NCI-H82 (cell line): ENCODE results near the gene MSH5.
"Not testable (repeated sequence)": the region's sequence is repeated elsewhere in the genome, so short reads cannot be mapped to it uniquely, and the experiment has no call there.

Source experiments
- DNase-seq: peaks from one replicate; lab custom pipeline; 2025; lab: John Stamatoyannopoulos, UW

MSH5 gene

DNA sequence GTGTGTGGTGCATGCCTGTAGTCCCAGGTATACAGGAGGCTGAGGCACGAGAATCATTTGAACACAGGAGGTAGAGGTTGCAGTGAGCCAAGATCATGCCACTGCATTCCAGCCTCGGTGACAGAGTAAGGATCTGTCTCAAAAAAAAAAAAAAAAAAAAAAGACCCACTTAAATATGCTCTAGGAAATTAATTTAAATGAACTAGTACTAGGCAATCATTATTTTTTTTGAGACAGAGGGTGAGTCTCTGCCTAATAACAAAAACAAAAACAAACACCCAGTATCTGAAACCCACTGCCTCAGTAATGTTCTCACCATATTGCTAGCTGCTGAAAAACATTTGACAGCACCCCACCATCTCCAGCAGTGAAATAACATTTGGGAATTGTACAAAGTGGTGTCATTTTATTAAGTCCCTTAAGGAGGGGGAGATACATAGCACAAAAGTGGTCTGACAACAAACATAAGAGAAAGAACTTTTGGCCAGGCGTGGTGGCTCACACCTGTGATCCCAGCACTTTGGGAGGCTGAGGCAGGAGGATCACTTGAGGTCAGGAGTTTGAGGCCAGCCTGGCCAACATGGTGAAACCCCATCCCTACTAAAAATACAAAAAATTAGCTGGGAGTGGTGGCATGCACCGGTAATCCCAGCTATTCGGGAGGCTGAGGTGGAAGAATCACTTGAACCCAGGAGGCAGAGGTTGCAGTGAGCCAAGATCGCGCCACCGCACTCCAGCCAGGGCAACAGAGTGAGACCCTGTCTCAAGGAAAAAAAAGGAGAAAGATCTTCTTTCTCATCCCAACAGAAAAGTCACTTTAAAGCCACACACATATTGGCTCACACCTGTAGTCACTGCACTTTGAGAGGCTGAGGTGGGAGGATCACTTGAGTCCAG, 61.5 kb downstream of the MSH5 start:
- DNase-seq: not testable (repeated sequence)

DNA sequence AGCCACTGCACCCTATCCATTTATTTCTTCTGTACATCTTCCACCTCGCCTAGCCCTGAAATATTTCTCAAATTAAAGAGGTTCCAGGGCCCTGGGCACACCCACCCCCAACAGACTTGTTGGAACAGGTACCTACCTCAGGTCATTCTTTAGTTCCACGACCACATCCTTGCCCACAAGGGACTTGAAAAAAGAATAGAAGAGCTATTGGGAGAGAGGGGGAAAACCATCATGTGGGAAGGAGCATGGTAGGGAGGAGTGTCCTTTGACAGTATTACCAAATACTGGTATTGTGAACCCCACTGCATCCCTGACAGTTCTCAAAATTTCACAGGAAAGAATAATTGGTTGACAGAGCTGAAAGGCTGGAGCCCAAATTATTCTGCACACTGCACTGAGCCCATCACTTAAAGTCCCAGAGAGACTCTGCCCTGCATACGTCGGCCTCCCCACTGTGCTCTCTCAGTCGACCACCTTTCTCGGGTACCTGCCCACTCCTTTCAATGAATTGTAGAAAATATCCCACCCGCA, 66.2 kb downstream of the MSH5 start:
- no peak for DNase-seq

DNA sequence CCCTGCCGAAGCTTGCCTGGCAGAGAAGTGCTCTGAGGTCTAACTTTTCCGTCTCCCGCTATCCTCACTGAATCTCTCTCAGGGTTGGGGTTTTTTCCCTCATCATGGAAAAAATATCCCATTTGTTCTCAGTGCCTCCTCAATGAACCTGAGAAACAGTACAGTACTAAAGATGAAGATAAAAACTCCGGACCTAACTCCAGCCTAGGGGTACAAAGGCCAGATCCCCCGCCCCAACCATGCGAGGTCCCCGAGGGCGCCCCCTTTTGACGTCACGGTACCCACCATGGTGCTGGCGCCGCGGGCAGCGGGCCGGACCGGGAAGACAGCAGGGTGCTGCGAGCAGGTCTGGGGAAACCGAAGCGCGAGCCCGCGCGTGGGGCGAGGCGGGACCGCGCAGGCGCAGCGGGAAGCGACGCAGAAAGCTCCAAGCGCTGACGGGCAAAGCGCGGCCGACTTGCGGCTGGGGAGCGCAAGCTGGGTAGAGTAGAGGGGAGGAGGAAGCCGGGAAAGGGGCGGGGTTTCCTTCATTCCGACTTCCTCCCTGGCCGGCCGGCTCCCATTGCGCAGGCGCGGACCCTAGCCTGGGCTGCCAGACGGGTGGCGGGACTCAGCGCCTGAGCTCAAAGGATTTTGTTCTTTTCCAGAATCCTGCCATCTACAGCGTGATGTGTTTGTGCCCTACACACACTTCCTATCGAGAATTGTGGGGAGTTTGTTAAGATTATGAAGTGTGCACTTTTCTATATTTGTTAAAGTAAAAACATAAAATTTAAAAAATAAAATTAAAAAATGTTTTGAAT, 66.9 kb downstream of the MSH5 start, which contains the start of gene LSM2:
Gene LSM2, minus strand, starts transcription at position 497 of the 803 bp plus-strand sequence. Its CDS starts 209 bp downstream, at position 288.
- DNase-seq: peak; percentile 100

DNA sequence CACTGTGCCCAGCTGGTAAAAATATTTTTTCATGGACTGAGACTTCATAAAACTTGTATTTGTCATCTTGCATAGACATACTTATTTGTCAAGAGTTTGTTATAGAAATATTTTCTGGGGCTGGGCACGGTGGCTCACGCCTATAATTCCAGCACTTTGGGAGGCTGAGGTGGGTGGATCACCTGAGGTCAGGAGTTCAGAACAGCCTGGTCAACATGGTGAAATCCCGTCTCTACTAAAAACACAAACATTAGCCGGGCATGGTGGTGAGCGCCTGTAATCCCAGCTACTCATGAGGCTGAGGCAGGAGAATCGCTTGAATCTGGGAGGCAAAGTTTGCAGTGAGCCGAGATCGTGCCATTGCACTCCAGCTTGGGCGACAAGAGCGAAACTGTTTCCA, 68.8 kb downstream of the MSH5 start:
- DNase-seq: peak; percentile 80

- no peak for DNase-seq
These were observed 71.8 kb downstream of the MSH5 start for GRCh38 chr6:31811645-31812044.
